Hepatocyte (in vitro differentiated cells): Measurements from ENCODE around the gene EPAS1. TPM values are rescaled to one million over a fixed set of nuclear protein-coding genes. Genes with fewer than 3 reads are reported as not detected.

Source experiments
- DNase-seq: peaks from one replicate; pipeline ENCODE4 v3.0.0-alpha.2; 2016; ENCODE audit warnings: low spot score
- H2AFZ ChIP-seq: fragments of 200-600 bp; sonication (generic); 2 replicates; pipeline ENCODE4 v1.6.0; 2016; ENCODE audit warnings: antibody characterized with exemption, mild to moderate bottlenecking
- H3K27ac ChIP-seq: fragments of 200-600 bp; sonication (generic); 2 replicates; pipeline ENCODE4 v1.5.1; 2016; ENCODE audit warnings: mild to moderate bottlenecking
- H3K27me3 ChIP-seq: fragments of 200-600 bp; sonication (generic); 2 replicates; pipeline ENCODE4 v1.6.1; 2016
- H3K36me3 ChIP-seq: fragments of 200-600 bp; sonication (generic); replicated peaks from 2 replicates; pipeline ENCODE4 v1.5.1; 2016; ENCODE audit warnings: low read depth; ENCODE audit not compliant: insufficient read depth
- H3K4me1 ChIP-seq: fragments of 200-600 bp; sonication (generic); 2 replicates; pipeline ENCODE4 v1.5.1; 2016; ENCODE audit warnings: mild to moderate bottlenecking, moderate library complexity; ENCODE audit not compliant: insufficient read depth
- H3K4me2 ChIP-seq: fragments of 200-600 bp; sonication (generic); 2 replicates; pipeline ENCODE4 v1.6.0; 2016
- H3K4me3 ChIP-seq: fragments of 200-600 bp; sonication (generic); 2 replicates; pipeline ENCODE4 v1.5.1; 2016; ENCODE audit warnings: mild to moderate bottlenecking
- H3K79me2 ChIP-seq: fragments of 200-600 bp; sonication (generic); 2 replicates; pipeline ENCODE4 v1.6.0; 2017; ENCODE audit warnings: mild to moderate bottlenecking
- H3K9me2 ChIP-seq: fragments of 200-600 bp; sonication (generic); replicated peaks from 2 replicates; pipeline ENCODE4 v1.6.0; 2017; ENCODE audit warnings: mild to moderate bottlenecking; ENCODE audit not compliant: insufficient read depth
- H3K9me3 ChIP-seq: fragments of 200-600 bp; sonication (generic); 2 replicates; pipeline ENCODE4 v1.5.1; 2016; ENCODE audit warnings: low read depth, mild to moderate bottlenecking
- H4K20me1 ChIP-seq: fragments of 200-600 bp; sonication (generic); 2 replicates; pipeline ENCODE4 v1.6.0; 2016; ENCODE audit warnings: mild to moderate bottlenecking; ENCODE audit not compliant: insufficient read depth, poor library complexity, severe bottlenecking
- CTCF ChIP-seq: fragments of 200-600 bp; sonication (generic); IDR thresholded peaks from 2 replicates; pipeline ENCODE4 v1.5.1; 2016; ENCODE audit warnings: antibody characterized with exemption, mild to moderate bottlenecking; ENCODE audit not compliant: poor library complexity
- EZH2 ChIP-seq: fragments of 200-600 bp; sonication (generic); IDR thresholded peaks from 2 replicates; pipeline ENCODE4 v1.6.1; 2016; ENCODE audit warnings: antibody characterized with exemption, mild to moderate bottlenecking, borderline replicate concordance
- EZH2phosphoT487 ChIP-seq: fragments of 200-600 bp; sonication (generic); IDR thresholded peaks from one replicate; pipeline ENCODE4 v1.6.1; 2018; ENCODE audit warnings: antibody characterized with exemption, mild to moderate bottlenecking, low read depth, moderate library complexity; ENCODE audit not compliant: unreplicated experiment, severe bottlenecking
- WGBS: methylation state at CpG from one replicate; pipeline ENCODE4 v1.1.6; 2016; ENCODE audit warnings: low lambda C conversion rate; ENCODE audit errors: missing lambda C conversion rate; 5-methylcytosine and 5-hydroxymethylcytosine counted together
- polyA plus RNA-seq: library from polyadenylated mRNA; unstranded; fragments of >200 nt; fragmentation: Nextera tagmentation; extraction: Ambion mirVana; gene quantifications from 2 replicates; pipeline ENCODE4 v1.2.1, GENCODE V29; 2016
- total RNA-seq: library from RNA; depleted of rRNA; stranded (reverse); fragments of >200 nt; gene quantifications from 2 replicates; pipeline ENCODE4 v1.2.3, GENCODE V29; 2014

Gene EPAS1
- total and polyA plus RNA-seq, 2 experiments from 2014 or later: 112 to 115 TPM

GRCh38 chr2:46269001-46269400 lies 28.2 kb upstream of the EPAS1 start:
- TF ChIP-seq EZH2phosphoT487 (no peak), CTCF (no peak), EZH2 (no peak)
- H3K4me1 ChIP-seq: no peaks in the 10 kb centered on the region
- no peaks in the 10 kb centered on the region for H4K20me1 ChIP-seq
- no peaks in the 10 kb centered on the region for H3K27me3 ChIP-seq
- no peak overlapping the region for H3K4me3 ChIP-seq
- H3K9me3 ChIP-seq: no peaks in the 10 kb centered on the region
- no peak overlapping the region for H3K27ac ChIP-seq
- no peaks in the 10 kb centered on the region for H3K79me2 ChIP-seq
- H3K4me2 ChIP-seq: no peak overlapping the region
- H3K36me3 ChIP-seq: no peaks in the 10 kb centered on the region
- no peak overlapping the region for H2AFZ ChIP-seq
- H3K9me2 ChIP-seq: no peaks in the 10 kb centered on the region
- DNase-seq: no peak
- WGBS: 95% methylated on average over 4 of the region's 4 CpGs

GRCh38 chr2:46269544-46270273 lies 27.5 kb upstream of the EPAS1 start:
- no peak overlapping the region for H3K4me2 ChIP-seq
- no peaks in the 10 kb centered on the region for H3K36me3 ChIP-seq
- H2AFZ ChIP-seq: no peak overlapping the region
- no peaks in the 10 kb centered on the region for H3K9me2 ChIP-seq
- no peaks in the 10 kb centered on the region for H4K20me1 ChIP-seq
- 60% methylated on average over 11 of the region's 11 CpGs for WGBS
- no peak for TF ChIP-seq EZH2
- no peak for TF ChIP-seq EZH2phosphoT487
- no peak for TF ChIP-seq CTCF
- DNase-seq: no peak
- H3K4me3 ChIP-seq: no peak overlapping the region
- no peaks in the 10 kb centered on the region for H3K4me1 ChIP-seq
- no peaks in the 10 kb centered on the region for H3K79me2 ChIP-seq
- H3K27ac ChIP-seq: no peak overlapping the region
- no peaks in the 10 kb centered on the region for H3K9me3 ChIP-seq
- H3K27me3 ChIP-seq: no peaks in the 10 kb centered on the region

GRCh38 chr2:46270384-46270783 lies 26.8 kb upstream of the EPAS1 start:
- Histone ChIP-seq H3K9me3 (no peaks in the 10 kb centered on the region), H3K27me3 (no peaks in the 10 kb centered on the region), H3K27ac (no peak overlapping the region), H3K4me1 (no peaks in the 10 kb centered on the region), H4K20me1 (no peaks in the 10 kb centered on the region), H3K36me3 (no peaks in the 10 kb centered on the region), H3K4me2 (no peak overlapping the region), H3K79me2 (no peaks in the 10 kb centered on the region), H2AFZ (no peak overlapping the region), H3K9me2 (no peaks in the 10 kb centered on the region), H3K4me3 (no peak overlapping the region)
- no peak for DNase-seq
- 42% methylated on average over 2 of the region's 2 CpGs for WGBS
- TF ChIP-seq EZH2phosphoT487 (no peak), EZH2 (no peak), CTCF (no peak)
